ENCODE measurements around the gene UPF1.

Gene UPF1

DNA sequence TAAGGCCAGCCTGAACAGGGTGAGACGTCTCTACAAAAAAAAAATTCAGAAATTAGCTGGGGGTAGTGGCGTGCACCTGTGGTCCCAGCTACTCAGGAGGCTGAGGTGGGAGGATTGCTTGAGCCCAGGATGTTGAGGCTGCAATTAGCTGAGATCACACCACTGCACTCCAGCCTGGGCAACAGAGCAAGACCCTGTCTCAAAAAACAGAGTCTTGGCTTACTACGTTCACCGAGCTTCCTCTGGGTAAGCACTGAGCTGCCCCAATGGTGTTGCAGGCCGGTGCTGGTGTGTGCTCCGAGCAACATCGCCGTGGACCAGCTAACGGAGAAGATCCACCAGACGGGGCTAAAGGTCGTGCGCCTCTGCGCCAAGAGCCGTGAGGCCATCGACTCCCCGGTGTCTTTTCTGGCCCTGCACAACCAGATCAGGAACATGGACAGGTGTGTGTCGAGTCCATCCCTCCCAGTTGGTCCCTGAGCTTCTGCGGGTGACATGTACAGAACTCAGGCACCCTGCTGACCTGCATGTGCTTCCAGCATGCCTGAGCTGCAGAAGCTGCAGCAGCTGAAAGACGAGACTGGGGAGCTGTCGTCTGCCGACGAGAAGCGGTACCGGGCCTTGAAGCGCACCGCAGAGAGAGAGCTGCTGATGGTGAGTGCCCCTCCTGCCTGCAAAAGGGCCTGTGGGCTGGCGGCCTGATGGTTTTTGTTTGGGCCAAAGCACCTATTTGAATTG is 24.1 kb downstream of the UPF1 start:
- DNase-seq (ENCODE audit: extremely low read depth in 1 of 2, low read depth in 1 of 2) = no peak

DNA sequence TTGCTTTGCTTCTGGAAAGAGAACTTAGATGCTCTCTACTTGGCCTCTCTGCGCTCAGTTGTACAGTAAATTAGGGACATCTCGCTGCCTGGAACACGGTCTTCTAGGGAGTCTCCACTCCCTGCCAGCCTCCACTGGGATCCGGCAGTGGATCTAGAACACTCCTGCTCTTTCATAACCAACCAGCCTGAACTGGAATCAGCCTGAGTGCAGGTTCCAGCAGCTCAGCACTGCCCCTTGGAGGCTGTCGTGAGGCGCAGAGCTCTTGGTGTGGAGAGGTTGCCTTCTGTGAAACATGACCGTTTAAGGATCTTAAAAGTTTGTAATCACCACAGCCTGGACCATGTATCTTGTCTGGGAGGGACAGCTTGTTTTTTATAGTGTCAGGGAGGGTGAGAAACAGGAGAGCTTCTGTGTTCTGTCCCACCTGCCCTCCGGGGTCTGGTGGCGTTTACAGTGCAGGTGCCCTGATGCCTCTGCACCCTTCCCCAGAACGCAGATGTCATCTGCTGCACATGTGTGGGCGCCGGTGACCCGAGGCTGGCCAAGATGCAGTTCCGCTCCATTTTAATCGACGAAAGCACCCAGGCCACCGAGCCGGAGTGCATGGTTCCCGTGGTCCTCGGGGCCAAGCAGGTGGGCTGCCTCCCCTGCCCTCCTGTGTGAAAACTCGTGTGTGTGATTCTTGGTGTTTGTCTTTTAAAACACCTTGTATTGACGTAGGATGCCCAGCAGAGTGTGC is 24.8 kb downstream of the UPF1 start:
- DNase-seq (ENCODE audit: extremely low read depth in 1 of 2, low read depth in 1 of 2) = no peak

DNA sequence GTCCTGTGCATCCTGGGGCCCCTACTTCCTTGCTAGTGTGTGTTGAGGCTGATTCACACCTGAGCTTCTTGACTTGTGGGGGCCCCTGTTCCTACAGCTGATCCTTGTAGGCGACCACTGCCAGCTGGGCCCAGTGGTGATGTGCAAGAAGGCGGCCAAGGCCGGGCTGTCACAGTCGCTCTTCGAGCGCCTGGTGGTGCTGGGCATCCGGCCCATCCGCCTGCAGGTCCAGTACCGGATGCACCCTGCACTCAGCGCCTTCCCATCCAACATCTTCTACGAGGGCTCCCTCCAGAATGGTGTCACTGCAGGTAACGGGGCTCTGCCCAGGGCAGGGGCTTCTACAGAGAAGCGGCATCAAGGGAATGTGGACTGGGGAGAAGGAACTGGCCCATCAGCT is 25.5 kb downstream of the UPF1 start:
- DNase-seq (ENCODE audit: extremely low read depth in 1 of 2, low read depth in 1 of 2) = no peak

DNA sequence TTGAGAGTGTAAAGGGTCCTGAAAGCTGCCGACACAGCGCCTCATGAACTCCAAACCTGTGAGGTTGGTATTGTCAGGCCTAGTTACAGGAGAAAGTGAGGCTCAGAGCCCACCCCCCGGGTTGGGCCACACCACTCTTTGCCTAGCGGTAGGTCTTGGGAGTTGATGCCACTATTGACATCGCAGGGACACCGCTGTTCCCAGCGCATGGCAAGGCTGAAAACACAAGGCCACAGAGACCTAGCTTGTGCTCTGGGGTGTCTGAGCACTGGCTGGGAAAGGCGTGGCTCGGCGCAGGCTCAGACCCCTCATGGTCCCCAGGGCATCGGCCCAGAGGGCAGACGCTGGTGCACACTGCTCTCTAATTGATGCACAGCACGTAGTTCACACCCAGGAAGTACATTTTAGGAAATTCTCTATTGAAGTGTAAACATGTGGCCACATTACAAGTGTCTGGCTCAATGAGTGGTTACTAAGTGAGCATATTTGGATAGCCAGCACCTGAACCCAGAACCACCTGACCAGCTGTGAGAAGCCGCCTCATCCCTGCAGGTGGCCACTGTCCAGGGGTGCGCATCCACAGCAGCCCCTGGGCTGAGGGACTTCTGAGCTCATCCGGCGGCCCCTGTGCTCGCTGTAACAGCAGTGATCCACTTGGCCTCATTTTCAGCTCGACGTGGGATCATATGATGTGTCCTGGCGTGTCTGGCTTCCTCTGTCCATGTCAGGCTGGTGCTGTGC is 27.3 kb downstream of the UPF1 start:
- DNase-seq (ENCODE audit: extremely low read depth in 1 of 2, low read depth in 1 of 2) = no peak

DNA sequence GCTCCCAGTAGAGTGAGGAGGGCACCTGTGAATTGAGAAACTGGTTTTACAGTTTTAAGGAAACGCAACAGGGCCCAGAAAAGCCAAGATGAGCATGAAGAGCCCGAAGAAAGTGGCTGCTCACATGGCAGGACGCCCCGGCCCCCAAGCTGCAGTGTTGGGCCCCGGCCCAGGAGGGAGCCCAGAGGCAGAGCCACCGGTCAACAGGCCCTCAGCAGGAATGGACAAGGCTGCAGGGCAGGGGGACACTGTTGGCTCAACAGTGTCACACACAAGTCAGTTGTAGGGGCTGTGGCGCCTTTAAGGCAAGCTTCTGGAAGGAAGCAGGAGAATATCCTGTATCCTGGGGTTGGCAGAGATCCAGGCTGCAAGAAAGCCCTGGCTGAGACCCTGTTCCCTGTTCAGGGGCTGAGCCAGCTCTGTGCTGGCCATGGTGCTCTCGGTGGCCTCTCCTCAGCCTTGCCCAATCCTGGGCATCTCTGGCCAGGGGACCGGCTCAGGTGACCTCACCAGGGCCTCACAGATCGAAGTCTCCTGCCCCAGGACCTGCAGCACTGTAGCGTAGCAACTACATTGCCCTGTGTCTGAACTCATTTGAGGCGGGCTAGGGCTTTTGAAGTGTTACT is 28.0 kb downstream of the UPF1 start:
- no peak for DNase-seq (ENCODE audit: extremely low read depth in 1 of 2, low read depth in 1 of 2)

DNA sequence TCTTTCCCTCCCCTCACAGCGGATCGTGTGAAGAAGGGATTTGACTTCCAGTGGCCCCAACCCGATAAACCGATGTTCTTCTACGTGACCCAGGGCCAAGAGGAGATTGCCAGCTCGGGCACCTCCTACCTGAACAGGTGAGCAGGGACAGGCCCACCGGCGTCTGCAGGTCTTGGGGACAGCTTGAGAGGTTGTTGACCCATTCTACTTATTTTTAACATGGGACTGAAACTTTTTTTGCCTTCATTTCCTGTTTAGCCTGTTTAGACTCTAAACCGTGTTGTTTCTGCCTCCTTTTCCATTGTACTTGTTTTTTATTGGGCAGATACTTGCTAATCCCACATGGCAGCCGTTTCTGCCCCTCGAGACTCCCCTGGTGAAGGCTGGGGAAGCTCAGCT is 28.5 kb downstream of the UPF1 start:
- no peak for DNase-seq (ENCODE audit: extremely low read depth in 1 of 2, low read depth in 1 of 2)

DNA sequence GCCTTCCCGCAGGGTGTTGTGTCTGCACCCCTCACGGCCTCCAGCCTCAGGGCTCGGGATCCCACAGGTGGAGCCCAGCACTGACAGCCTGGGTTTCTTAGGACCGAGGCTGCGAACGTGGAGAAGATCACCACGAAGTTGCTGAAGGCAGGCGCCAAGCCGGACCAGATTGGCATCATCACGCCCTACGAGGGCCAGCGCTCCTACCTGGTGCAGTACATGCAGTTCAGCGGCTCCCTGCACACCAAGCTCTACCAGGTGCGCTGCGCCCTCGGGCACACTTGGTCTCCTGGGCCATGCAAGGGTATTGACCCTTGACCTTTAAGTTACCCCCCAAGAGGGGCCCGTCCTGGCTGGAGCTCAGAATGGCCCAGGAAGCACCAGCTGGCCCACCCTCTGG is 29.0 kb downstream of the UPF1 start:
- no peak for DNase-seq (ENCODE audit: extremely low read depth in 1 of 2, low read depth in 1 of 2)

DNA sequence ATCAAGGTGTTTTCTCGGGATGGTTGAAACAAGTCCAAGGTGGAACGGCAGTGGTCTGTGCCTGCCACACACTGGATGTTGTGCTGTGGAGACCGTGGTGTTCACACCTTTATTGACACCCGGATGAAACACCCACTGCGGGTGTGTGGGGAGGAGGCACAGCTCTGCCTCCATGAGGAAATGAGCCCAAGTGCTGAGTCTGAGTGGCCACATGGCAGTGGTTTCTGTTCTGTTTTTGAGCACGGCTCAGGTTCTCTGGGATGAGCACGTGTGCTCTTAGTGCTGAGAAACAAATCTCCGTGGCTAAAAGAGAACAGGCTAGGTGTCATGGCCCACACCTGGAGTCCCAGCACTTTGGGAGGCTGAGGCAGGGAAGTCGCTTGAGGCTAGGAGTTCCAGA is 29.5 kb downstream of the UPF1 start:
- DNase-seq (ENCODE audit: extremely low read depth in 1 of 2, low read depth in 1 of 2) = no peak

DNA sequence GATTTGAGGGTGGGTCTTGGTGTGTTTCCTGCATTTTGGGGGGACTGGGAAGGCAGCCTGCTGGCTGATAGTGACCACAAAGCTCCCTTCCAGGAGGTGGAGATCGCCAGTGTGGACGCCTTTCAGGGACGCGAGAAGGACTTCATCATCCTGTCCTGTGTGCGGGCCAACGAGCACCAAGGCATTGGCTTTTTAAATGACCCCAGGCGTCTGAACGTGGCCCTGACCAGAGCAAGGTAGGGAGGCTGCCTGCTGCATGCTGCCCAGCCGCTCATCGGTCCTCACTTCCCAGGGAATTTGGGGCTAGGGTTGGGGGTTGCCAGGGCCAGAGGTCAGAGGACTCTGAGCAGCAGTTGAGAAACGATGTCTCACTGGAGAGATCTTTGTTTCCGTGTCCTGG is 30.2 kb downstream of the UPF1 start:
- DNase-seq (ENCODE audit: extremely low read depth in 1 of 2, low read depth in 1 of 2) = no peak

DNA sequence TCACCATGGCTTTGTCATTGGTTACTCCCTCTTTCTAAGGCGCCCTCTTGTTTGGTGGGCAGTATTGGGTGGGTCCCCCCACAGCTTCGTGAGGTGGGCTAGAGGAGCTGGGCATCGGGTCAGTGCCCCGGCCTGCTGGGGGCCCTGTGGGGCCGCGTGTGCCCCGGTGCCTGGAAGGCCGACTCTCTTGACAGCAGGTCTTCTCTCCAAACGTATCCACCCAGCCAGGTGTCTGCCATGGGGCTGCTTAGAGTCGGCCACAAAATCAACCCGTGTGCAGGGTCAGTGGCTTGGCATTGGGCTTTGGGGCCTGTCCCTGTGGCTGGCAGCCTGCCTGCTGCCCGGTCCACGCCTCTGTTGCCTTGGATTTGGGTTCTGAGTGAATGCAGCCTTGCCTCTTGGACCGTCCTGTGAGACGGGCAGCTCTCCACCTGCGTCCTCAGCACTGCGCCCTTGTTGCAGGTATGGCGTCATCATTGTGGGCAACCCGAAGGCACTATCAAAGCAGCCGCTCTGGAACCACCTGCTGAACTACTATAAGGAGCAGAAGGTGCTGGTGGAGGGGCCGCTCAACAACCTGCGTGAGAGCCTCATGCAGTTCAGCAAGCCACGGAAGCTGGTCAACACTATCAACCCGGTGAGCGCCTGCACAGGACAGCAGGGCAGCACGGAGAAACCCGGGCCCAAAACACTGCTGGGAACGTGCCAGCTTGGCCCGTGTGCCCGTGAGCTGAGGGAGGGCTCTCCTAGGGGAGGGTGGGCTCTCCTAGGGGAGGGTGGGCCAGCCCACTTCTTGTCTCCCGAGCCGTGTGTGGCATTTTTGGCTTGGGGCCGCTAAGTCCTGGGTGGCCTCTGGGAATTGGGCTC is 31.4 kb downstream of the UPF1 start:
- DNase-seq (ENCODE audit: extremely low read depth in 1 of 2, low read depth in 1 of 2) = no peak

DNA sequence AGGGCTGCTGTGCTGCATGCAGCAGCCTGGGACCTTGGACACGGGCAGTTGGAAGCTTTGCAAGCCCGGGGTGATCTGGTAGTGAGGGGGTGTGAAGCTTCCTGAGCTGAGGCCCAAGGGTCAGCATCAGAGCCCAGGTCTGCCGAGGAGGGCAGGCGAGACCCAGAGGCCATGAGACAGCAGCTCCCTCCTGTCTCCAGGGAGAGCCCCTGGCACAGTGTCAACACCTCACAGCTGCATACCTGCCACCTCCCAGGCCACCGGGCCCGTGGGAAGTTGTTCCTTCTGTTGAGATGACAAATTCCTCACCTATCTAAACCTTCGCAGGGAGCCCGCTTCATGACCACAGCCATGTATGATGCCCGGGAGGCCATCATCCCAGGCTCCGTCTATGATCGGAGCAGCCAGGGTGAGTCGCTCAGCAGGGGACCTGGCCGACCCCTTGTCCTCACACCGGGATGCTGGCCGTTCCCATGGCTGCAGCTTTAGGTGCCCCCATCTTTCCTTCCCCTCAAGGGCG is 32.1 kb downstream of the UPF1 start:
- no peak for DNase-seq (ENCODE audit: extremely low read depth in 1 of 2, low read depth in 1 of 2)

DNA sequence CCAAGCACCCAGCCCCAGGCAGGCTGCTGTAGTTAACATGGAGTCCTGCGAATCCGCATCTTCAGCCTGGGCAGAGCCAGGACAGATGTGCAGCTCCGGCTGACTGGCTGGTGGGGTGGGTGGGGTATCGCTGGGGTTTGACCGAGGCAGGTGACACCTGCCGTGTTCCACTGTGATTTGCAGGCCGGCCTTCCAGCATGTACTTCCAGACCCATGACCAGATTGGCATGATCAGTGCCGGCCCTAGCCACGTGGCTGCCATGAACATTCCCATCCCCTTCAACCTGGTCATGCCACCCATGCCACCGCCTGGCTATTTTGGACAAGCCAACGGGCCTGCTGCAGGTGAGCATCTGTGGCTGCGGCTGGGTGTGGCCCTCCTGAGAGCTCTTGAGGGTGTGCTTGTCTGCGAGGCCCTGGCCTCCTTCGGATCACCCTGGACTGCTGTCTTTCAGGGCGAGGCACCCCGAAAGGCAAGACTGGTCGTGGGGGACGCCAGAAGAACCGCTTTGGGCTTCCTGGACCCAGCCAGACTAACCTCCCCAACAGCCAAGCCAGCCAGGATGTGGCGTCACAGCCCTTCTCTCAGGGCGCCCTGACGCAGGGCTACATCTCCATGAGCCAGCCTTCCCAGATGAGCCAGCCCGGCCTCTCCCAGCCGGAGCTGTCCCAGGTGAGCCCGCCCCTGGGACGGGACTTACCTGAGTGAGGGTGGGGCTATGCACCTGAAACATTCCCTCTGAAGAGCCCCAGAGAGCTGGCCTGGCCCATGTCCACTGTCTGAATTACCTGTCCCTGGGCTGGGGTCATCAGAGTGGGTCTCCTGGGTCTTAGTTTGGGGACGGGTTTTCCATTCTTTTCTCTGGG is 33.6 kb downstream of the UPF1 start:
- no peak for DNase-seq (ENCODE audit: extremely low read depth in 1 of 2, low read depth in 1 of 2)

DNA sequence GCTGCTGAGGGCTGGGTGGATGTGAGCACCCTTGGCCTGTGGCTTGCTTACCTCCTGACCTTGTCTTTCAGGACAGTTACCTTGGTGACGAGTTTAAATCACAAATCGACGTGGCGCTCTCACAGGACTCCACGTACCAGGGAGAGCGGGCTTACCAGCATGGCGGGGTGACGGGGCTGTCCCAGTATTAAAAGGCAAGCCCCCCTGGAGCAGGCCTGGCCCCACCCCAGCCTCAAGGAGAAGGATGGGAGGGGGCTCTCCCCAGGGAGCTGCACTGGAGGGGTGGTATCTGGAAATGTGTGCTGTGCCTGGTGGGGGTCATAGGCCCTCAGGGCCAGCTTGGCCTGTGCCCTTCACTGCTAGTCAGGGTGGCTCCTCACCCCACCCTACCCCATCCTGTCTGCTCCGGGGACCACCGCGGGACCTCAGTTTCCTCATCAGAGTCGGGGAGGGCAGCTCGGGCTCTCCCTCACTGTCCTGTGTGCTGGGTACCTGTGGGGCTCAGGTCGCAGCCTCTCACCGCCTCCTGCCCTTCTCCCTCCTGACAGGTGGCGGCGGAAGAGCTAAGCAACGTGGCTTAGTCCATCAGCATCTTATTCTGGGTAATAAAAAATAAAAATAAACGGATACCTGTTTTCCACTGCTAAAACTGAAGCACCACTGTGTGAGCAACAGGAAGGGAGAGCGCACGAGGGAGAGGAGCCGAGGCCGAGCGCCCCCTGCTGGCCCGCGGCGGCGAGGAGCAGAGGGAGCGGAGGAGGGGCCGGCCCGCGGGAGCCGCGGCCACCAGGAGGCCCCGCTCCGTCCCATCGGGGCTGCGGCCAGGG is 34.4 kb downstream of the UPF1 start:
- no peak for DNase-seq (ENCODE audit: extremely low read depth in 1 of 2, low read depth in 1 of 2)

DNA sequence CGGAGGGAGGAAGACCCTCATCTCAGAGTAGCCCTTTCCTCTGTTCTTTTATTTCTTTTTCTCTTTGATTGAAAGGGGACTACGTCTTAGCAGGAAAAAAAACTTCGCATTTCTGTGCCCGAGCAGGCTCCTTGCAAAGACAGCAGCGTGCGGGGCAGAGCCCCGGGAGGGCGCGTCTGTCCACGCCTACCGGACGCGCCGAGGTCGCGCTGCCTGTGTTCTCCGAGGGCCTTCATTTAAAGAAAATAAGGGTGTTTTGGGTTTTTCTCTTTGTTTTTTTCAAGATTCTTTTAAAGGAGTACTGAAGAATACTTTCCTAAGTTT is 35.0 kb downstream of the UPF1 start:
- no peak for DNase-seq (ENCODE audit: extremely low read depth in 1 of 2, low read depth in 1 of 2)

DNA sequence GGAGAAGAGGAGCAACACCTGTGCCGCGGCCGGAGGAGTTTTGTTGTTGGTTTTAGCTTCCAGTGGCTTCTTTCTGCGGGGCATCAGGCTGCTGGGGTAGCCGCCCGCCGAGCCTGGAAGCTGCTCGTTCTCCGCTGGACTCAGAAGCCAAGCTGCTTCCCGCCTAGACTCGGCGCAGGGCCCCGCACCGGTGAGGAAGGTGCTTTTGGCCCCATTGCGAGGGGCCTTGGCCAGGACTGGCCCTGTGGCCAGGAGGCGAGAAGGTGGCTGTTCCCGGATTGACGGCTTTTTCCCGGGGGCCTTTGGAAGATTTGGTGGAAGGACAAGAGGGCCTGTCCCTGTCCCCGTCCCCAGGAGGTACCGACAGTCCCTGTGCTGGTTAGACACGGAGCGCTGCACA is 35.4 kb downstream of the UPF1 start:
- DNase-seq (ENCODE audit: extremely low read depth in 1 of 2, low read depth in 1 of 2) = no peak

DNA sequence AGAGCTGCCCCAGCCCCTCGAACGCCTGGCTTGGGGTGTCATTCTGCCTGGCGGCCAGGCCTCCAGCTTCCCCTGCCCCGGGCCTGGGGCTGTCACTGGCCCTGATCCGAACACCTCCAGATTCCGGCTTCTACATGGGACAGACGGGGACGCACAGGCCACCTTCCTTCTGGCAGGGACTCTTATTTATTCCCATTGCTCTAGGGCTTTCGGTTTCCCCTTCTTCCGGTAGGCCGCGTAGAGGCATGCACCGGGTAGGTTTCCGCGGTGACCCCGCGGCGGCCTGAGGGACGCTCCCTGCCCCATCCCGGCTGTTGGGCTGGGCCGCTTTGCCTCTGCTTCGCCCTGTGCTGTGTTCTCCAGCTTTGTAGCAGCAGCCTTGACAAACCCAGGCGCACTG is 36.0 kb downstream of the UPF1 start:
- no peak for DNase-seq (ENCODE audit: extremely low read depth in 1 of 2, low read depth in 1 of 2)

DNA sequence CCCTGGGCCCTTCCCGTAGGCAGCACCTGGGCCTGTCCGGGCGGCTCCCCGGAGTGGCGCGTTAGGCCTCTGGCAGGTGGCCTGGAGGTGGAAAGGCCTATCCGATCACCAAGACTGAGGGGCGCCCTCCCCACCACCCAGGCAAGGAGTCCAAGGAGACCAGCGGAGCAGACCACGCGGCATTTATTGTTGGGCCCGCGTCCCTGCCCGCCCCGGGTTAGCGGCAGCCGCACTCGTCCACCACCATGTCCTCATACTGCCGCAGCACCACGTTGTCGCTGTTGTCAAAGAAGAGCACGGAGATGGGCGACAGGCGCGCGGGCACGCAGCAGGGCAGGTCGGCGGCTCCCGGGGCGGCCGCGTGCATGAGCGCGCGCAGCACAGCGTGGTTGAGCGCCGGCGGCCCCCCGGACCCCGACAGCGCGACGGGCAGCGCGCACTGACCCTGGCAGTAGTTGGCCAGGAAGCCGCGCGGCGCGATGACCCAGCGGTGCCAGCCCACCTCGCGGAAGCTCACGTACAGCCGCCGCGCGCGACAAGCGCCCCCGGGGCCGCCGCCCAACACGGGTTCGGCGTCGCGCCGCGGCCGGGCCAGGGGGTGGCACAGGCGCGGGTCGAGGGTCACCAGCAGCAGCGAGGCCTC is 36.7 kb downstream of the UPF1 start:
- DNase-seq (ENCODE audit: extremely low read depth in 1 of 2, low read depth in 1 of 2) = no peak

DNA sequence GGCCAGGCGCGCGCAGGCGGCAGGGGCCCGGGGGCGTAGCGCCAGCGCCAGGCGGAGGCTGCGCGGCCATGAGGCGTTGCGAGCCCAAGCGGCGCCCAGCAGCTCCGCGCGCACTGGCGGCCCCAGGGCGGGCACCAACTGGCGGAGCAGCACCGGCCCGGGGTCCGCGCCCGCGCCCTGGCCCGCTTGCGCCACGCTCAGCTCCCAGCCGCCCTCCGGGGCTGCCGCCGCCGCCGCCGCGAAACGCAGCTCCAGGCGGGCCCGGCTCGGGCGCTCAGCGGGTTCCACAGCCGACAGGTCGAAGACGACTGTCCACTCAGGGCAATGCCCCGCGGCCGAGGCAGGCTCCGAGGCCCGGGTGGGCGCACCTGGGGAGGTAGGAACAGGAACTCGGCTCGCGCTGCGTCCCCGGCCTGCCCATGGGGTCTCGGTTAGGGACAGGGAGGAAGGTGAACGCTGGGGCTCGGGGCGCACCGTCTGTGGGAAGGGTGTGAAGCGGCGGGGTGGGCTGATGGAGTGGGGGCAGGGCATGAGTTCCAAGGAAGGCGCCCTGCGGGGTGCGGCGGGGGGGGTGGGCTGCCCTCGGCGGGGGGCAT is 37.4 kb downstream of the UPF1 start:
- DNase-seq (ENCODE audit: extremely low read depth in 1 of 2, low read depth in 1 of 2) = no peak
